Hindlimb muscle (tissue), 1 donor: ENCODE data around the gene PTPN22. TPM values are rescaled to one million over a fixed set of nuclear protein-coding genes. Genes with fewer than 3 reads are reported as not detected.

Experiments used
- DNase-seq: peaks from one replicate; pipeline ENCODE4 v3.0.0-alpha.2; 2013
- polyA plus RNA-seq: library from polyadenylated mRNA; unstranded; fragments of 120-200 nt; gene quantifications from one replicate; pipeline ENCODE4 v1.2.1, GENCODE V29; 2013; ENCODE audit not compliant: insufficient read length

Gene PTPN22
- polyA plus RNA-seq, 1 donor: 0.26 TPM

DNA sequence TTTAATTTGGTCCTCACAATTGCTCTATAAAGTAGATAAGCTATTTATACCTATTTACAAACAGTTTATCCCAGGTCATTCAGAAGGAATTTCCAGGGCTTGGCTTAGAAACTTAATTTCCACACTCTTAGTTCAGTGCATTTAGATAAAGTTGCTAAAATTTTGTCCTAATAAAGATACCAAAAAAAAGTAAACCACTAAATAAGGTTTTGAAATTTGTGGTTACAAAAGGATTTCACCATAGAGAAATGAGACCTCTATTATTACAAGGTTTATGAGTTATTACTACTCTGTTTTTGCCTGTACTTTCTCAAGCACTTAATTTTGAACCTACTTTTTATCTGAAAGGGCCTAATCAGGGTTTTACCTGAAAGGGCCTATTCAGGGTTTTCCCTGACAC, 22.4 kb downstream of the PTPN22 start:
- DNase-seq: no peak

DNA sequence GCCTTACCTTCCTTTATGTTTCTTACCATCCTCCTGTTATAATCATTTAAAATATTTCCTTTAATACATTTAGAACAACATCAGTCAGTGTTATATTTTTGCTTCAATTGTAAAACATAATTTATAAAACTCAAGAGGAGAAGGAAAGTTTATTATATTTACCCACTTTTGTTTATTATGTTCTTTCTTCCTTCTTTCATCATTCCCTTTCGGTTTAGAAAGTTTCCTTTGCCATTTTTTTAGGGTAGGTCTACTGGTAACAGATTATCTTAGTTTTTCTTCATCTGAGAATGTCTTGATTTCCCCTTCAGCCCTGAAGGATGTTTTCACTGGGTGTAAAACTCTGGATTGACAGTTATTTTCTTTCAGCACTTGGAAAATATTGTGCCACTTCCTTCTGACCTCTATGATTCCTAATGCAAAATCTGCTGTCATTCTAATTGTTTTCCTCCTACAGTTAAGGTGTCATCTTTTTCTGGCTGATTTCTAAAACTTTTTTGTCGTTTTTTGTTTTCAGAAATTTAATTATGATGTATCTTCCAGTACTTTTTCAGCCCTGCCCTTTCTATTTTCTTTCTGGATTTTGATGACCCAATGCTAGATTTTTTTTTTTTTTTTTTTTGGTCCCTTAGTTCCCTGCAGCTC, 25.0 kb downstream of the PTPN22 start:
- DNase-seq: no peak

DNA sequence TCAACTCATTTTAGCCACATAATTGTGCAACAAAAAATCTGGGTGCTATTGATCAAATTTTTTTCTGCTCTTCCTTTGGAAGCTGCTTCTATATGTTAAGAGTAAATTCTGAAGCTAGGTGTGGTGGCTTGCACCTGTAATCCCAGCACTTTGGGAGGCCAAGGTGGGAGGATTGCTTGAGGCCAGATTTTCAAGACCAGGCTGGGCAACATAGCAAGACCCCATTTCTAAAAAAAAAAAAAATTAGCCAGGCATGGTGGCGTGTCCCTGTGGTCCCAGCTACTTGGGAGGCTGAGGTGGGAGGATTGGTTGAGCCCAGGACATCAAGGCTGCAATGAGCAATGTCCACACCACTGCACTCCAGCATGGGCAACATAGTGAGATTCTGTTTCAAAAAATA, 35.0 kb downstream of the PTPN22 start:
- DNase-seq: no peak

DNA sequence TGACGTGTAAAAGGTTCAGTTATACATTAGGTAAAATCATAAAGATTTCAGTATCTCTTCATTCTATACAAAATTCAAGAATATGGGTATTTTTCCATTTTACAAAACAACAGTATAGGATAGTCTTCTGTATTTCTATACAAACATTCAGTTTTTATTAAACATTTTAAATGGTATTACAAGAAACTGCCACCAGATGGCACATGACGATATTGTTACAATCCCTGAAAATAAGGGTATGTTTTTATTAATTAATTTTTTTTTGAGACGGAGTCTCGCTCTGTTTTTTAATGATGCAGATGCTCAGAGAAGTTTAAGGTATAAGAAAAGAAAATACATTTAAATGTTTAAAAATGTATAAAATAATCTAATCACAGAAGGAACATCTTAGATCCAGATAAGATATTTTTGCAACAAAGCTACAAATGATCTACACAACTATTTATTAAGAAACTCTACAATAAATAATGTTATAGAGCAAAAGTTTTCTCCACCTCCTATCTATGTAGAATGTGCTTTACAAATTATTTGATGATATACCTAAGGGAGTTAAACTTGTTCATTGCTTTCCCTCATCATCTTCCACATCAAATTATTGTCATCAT, 35.7 kb downstream of the PTPN22 start:
- DNase-seq: peak; percentile 35

DNA sequence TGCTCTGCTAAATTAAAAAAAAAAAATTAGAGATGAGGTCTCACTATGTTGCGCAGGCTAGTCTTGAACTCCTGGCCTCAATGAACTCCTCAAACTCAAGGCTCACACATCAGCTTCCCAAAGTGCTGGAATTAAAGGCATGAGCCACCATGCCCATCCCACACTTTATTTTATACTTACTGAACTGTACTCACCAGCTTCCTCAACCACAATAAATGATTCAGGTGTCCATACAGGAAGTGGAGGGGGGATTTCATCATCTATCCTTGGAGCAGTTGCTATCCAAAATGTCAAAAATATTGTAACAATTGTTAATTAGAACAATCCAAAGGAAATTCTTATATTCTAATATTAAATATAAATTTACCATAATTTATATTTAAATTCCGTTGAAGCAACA, 36.8 kb downstream of the PTPN22 start:
- DNase-seq: no peak

DNA sequence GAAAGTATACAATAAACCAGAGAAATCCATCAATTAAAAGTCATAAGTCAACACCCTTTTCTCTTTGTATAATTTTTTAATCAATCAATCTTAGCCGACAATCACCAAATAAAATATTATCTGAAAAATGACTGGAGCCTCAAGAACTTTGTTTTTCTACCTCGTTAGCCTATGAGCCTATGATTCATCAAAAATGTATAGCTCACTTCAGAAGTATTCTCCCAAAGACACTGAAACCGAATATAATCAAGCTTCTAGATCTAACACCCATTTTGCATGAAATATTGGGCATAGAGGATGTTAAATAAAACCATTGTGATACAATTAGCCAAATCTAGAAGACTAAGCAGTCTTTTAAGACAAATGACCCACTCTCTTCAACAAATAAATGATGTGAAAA, 41.5 kb downstream of the PTPN22 start:
- DNase-seq: no peak

DNA sequence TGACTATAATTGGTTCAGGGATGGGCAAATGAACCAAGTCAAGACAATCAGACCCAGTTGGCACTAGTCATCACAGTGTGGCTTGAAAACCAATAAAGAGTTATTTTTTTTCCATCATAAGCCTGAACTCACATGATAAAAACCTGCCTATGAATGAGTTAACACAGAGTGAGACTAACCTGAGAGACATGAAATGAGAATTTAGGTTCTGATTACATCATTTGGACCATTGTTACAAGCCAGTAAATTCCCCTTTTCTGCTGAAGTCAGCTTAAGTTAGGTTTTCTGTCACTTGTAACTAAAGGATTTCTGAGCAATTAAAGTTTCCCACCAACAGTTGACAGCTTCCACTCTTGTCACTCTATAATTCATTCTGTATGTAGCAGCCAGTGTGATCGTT, 49.6 kb downstream of the PTPN22 start:
- no peak for DNase-seq

DNA sequence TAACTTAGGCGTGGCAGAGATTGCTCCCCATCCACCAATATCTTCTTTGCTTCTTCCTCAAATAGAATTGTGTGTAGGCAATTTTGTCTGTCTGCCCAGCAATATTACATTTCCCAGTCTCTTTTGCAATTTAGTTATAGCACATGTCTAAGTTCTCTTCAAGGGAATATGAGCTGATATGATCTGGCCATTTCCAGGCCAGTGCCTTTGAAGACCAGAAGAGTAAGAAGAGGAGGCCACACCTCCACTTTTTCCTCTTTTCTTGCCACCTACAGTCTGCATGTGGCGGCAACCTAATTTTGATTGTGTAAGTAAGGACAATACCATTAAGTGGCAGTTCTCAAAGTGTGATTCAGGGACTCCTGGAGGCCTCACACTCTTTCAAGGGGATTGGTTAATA, 52.9 kb downstream of the PTPN22 start:
- no peak for DNase-seq

DNA sequence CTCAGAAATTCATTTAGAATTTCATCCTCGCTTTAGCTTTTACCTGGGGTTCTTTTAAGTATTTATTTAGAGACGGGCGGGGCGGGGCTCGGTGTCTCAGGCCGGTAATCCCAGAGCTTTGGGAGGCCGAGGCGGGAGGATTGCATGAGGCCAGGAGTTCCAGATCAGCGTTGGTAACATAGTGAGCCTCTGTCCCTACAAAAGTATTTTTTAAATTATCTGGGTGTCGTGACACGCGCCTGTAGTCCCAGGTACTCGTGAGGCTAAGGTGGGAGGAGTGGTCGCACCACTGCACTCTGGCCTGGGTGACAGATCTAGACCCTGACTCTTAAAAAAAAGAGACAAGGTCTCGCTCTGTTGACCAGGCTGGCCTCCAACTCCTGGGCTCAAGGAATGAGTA, 58.3 kb downstream of the PTPN22 start:
- no peak for DNase-seq

DNA sequence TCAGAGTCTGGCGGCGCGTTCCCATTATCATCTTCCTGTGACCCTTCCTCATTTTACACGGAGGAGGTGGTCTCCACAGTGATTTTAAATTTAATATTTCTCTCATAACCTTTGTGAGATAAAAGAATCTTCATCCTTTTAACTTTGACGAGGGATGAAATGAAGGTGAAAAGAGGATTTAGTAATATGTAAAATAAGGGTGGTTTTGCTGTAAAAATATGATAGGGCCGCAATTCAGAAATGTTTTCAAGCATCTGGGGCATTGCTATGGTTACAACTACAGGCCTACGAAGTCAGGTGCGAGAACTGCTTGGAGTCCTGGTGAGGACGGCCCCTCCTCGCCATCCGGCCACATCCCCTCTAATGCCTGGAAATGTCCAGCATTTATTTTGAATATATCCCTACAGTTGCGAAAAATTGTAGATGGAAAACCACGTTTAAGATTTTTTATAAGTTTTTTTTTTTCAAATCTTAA, 58.8 kb downstream of the PTPN22 start:
- DNase-seq: peak; percentile 30

DNA sequence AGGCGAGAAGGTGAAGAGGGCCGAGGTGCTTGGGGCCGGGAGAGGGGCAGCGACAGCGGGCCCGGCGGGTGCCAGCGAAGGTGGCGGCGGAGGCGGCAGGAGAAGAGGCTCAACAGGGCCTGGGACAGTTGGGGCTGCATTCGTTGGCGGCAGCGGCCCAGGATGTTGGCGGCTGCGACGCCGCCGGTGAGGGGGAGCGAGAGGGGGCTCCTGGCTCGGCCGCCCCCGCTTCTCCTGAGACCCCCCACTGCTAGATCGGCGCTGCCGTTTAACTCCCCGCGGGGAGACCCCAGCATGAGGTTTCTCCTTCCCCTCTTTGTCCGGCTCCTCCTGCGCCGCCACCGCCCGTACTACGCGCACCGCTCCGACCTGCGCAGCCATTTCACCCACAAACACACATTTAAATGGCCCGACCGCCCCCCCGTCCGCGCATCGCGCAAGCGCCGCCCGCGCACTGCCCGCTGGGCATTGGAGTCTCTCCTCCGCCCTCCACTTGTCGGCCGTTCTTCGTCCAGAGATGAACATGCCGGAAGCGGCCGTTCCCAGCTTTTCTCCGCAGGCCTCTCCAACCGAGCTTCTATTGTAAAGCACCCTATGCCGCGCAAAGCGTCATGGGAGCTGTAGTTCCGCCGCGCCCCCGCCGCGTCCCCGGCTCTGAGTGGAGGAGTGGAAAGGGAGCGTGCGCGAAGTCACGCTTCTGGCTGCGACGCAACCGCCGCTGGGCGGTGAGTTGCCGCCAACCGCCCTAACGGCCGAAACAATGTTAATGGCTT, 59.4 kb downstream of the PTPN22 start, which contains the start of gene RSBN1:
Gene RSBN1 (minus strand): TSS at position 589 of the 773 bp plus-strand sequence. CDS start 64 bp downstream, at position 525.
- peak; percentile 99 for DNase-seq

DNA sequence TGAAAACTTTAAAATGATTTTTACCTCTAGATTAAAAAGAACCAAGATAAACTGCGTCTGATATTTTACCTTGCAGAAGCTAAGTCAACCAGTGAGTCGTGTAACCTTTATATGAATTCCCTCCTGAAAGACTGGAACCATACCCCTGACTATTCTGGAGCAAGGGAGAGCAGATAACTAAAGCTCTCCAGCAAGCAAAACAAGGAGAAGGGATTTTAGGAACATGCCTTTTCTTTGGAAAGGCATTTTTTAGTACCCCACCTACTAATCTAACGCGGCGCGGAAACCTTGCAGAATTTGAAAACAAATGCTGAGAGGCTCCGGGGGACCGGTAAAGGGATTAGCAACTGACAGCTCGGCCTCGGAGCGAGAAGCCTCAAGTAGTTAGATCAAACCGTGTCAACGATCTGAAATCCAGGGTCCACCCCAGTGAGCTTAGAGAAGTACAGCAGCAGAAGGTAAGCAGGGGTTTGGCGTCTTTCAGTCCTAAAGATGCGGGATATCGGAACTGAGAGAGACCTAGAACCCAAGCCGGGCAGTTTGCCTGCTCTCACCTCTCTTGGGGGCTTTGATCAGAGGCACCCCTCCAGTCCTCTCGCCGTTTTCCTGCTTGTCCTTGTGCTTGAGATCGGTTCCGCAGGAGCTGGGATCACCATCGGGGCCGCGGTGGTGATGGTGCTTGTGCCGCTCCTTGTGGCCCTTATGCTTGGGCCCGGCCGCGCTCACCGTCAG, 60.2 kb downstream of the PTPN22 start:
- DNase-seq: no peak

DNA sequence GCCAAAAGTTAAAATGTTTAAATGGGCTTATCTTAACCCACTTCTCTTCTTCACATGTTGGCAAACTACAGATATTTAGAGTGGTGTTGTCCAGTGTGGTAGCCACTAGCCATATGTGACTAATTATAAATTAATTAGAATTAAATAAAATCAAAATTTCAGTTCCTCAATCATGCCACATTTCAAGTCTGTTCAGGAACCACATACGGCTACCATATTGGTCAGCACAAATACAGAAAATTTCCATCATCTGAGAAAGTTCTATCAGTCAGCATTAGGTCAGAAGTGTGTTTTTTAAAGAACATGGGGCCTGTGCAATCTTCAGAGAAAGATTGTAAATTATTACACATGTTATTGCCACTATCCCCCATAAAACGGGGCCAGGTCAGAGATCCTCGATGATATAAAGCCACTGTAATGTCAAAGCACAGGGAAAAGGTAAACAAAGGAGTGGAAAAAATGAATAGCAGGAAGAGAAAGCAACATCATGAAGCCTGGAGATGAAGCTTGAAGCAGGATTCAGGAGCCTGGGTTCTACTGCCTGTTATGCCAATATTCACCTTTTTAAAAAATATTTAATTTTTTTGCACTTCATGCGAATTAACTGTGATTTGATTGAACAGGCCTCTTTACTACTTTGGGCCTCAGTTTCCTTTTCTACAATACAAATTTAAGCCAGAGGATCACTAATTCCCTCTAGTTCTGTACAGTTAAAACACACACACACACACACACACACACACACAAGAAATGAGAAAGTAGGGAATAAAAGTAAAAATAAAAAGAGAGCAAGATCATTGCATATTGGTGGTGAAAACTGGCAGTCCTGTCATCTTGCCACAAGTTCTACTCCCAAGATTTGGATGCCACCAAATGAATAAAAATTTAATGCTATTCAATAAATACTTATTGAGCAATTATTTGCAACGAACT, 61.6 kb downstream of the PTPN22 start:
- DNase-seq: no peak

DNA sequence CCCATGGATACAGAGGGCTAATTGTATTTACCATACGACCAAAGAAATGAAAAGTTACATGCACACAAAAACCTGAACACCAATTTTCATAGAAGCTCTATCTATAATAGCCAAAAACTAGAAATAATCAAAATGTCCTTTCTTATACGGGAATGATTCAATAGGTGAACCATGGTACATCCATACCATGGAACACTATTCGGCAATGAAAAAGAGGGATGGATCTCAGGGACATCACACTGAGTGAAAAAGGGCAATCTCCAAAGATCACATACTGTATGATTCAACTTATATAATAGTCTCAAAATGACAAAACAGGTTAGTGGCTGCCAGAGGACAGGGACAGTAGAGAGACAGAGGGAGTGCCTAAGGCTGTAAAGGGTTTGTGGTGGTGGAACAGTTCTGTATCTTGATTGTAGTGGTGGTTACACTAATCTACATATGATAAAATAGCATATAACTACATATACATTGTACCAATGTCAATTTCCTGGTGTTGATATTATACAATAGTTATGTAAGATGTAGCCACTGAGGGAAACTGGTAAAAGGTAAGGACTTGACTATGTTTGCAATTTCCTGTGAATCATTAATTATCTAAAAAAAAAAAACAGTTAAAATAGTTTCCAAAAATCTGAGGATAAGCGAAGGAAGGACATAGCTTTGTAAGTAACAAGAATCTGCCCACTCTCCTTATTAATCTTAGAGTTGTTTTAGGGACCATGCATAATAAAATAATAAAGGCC, 62.9 kb downstream of the PTPN22 start:
- DNase-seq: no peak

DNA sequence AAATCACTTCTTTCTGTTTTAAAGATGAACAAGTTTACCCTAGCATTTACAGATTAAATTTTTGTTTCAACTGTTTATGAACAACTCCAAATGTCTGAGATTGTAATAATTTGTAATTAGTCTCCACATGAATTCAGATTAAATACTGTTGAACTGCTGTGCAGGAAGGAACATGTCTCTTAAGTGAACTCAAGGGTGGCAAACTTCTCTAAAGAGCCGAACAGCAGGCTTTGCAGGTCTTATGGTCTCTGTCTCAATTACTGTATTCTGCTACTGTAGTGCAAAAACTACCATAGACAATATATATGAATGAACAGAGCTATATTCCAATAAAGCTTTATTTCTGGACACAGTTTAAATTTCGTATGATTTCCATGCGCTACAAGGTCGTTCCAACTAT, 65.9 kb downstream of the PTPN22 start:
- DNase-seq: no peak

DNA sequence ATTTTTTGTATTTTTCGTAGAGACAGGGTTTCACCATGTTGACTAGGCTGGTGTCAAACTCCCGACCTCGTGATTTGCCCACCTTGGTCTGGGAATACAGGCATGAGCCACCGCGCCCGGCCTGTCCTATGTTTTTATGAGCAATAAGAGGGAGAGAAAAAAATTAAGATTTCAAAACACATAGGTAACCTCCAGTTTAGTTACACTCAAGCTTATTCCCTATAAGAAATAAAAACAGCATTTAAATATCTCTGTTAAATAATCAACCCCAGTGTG, 66.3 kb downstream of the PTPN22 start:
- DNase-seq: no peak

DNA sequence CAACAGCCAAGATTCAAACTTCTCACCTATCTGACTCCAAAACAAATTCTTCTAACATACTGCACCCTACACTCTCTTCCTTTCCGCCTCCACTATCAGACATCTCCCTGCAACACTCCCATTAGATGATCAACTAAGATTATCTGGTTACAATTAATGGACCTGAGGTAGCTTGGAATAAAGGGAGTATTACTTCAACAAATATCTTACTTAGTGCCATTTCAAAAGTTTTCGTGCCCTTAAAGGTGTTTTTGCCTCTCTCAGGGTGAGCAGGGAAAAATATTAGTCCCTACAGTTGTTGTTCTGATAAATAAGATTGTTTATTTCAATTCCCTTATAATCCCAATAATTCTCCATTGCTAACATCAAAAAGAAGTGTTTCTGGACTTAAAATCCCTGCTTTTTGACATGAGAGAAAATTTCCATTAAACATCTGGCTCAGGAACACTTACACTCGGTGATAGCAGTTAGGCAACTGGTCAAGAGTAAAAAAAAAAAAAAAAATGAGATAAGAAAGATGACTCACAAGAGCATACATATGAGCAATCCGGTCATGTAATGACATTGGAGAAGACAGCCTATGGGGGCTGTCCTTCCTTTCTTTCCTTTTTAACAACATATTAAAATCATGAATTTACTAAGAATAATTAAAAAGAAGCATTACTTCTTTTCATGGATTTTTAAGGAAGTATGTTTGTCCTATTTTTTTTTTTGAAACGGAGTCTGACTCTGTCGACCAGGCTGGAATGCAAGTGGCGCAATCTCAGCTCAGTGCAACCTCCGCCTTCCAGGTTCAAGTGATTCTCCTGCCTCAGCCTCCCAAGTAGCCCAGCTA, 66.9 kb downstream of the PTPN22 start:
- DNase-seq: no peak

DNA sequence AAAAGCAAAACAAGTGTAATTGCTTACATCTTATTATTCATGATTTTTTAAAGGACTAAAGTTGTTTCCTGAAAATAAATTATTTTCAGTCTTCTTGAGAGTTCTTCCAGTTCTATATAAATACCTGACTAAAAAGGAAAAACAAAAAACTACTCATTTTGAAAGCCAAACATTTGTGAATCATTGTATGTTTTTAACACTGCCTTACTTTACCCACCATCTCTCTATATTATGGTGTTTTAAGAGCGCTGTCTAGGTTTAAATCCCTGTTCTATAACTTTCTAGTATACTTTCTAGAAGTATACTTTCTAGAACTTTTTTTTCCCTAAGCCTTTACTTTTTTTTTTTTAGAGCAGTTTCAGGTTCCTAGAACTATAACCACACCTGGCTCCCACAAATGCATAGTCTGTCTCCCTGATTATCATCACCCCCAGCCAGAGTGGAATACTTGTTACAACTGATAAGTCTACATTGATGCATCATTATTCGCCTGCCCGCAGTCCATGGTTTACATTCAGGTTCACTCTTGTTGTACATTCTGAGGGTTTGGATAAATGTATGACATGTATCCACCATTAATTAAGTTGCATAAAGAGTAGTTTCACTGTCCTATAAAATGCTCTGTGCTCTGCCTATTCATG, 69.0 kb downstream of the PTPN22 start:
- no peak for DNase-seq

DNA sequence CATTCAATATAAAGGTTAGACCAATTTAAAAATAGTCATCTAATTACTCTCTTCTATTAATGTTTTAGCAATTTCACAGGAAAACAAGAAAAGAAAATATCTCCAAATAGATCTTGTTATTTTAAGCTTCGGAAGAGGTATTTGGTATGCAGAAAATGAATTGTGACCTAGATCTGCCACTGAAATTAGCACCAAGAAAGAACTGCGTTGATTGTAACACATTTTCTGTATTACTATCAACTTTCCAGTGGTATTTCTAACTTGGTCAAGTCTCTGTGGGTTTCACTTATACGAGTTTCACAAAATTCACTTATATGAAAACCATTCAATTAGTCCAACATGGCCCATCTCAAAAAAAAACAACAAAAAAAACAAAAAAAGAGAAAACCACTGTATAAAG, 71.0 kb downstream of the PTPN22 start:
- no peak for DNase-seq

DNA sequence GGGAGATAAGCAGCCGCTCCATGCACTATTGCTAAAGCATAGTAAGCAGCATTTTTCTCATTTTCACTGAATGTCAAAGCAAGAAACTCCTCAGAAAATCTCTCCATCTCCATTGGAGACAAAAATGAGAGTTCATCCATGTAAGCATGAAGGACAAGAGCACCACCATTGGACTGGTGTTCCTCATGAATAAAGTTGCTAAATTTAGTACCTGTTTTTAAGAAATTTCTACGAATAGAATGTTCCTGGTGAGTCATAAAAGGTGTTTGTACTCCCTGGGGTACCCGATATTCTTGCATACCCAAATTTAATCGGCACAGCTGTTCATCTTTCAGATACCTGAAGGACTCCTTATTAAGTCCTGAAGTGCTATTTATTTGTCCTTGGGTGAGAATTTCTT, 74.0 kb downstream of the PTPN22 start:
- DNase-seq: no peak
